GM12875 (cell line): Measurements from ENCODE around the gene PLCG1.

Experiments
- H3K4me3 ChIP-seq: one replicate; pipeline ENCODE4 v1.5.1; 2011; ENCODE audit warnings: low read depth, low read length, control low read depth
- CTCF ChIP-seq: IDR thresholded peaks from 2 replicates; pipeline ENCODE4 v1.5.1; 2011; ENCODE audit warnings: low read depth, mild to moderate bottlenecking, control low read depth, inconsistent platforms, low read length, moderate library complexity, borderline replicate concordance; ENCODE audit not compliant: insufficient read depth

Gene PLCG1

GRCh38 chr20:41135187-41135887 is 2.0 kb upstream of the PLCG1 start:
- TF ChIP-seq CTCF: peak; percentile 85
- H3K4me3 ChIP-seq: no peak overlapping the region

GRCh38 chr20:41135888-41136679 is 1.3 kb upstream of the PLCG1 start:
- TF ChIP-seq CTCF: no peak
- peak overlapping the region; percentile 61 for H3K4me3 ChIP-seq

GRCh38 chr20:41137614-41138474 is 501 bp downstream of the PLCG1 start:
- H3K4me3 ChIP-seq: peak overlapping the region; percentile 61
- TF ChIP-seq CTCF: no peak

- peak overlapping the region; percentile 61 for H3K4me3 ChIP-seq
- no peak for TF ChIP-seq CTCF
These were observed 1.3 kb downstream of the PLCG1 start for GRCh38 chr20:41138475-41139226.

- H3K4me3 ChIP-seq: peak overlapping the region; percentile 61
- TF ChIP-seq CTCF: no peak
These were observed 2.1 kb downstream of the PLCG1 start for GRCh38 chr20:41139227-41140093.
